Trophoblast cell (in vitro differentiated cells and primary cell): ENCODE data around the gene CRB2.

ENCODE experiments used
- DNase-seq, 2 donors: peaks; one replicate each; pipeline ENCODE4 v3.0.0-alpha.2; 2016
- H2AFZ ChIP-seq: 2 replicates; pipeline ENCODE4 v1.6.1; 2013; ENCODE audit warnings: low read length, moderate library complexity, mild to moderate bottlenecking; ENCODE audit not compliant: insufficient read depth, poor library complexity
- H2AK5ac ChIP-seq: 2 replicates; pipeline ENCODE4 v1.6.1; 2013; ENCODE audit warnings: mild to moderate bottlenecking, low read length
- H2BK120ac ChIP-seq: 2 replicates; pipeline ENCODE4 v1.6.1; 2013; ENCODE audit warnings: low read length, mild to moderate bottlenecking, moderate library complexity; ENCODE audit not compliant: insufficient read depth, poor library complexity
- H2BK12ac ChIP-seq: 2 replicates; pipeline ENCODE4 v1.6.1; 2013; ENCODE audit warnings: mild to moderate bottlenecking, low read length, moderate library complexity
- H2BK5ac ChIP-seq: 2 replicates; pipeline ENCODE4 v1.6.1; 2013; ENCODE audit warnings: low read length, low read depth, moderate library complexity, mild to moderate bottlenecking; ENCODE audit not compliant: poor library complexity
- H3K14ac ChIP-seq: 2 replicates; pipeline ENCODE4 v1.6.1; 2013; ENCODE audit warnings: mild to moderate bottlenecking, low read length
- H3K18ac ChIP-seq: 2 replicates; pipeline ENCODE4 v1.6.1; 2013; ENCODE audit warnings: mild to moderate bottlenecking, low read length
- H3K23ac ChIP-seq: 2 replicates; pipeline ENCODE4 v1.6.1; 2013; ENCODE audit warnings: low read length
- H3K27ac ChIP-seq: 2 replicates; pipeline ENCODE4 v1.5.1; 2013; ENCODE audit warnings: low read depth, mild to moderate bottlenecking, inconsistent platforms, low read length, moderate library complexity
- H3K27me3 ChIP-seq: 2 replicates; pipeline ENCODE4 v1.6.1; 2013; ENCODE audit warnings: inconsistent platforms, mild to moderate bottlenecking, low read length, moderate library complexity; ENCODE audit not compliant: insufficient read depth
- H3K36me3 ChIP-seq, 2 experiments: 1 replicate in 1 of 2; 2 replicates in 1 of 2; pipeline ENCODE4 v1.6.1; 2013; ENCODE audit warnings: low read length in 2 of 2, mild to moderate bottlenecking in 2 of 2, moderate library complexity in 1 of 2; ENCODE audit not compliant: insufficient read depth in 2 of 2, control insufficient read depth in 1 of 2
- H3K4ac ChIP-seq: 2 replicates; pipeline ENCODE4 v1.6.1; 2013; ENCODE audit warnings: low read depth, mild to moderate bottlenecking, low read length, moderate library complexity
- H3K4me1 ChIP-seq, 2 experiments: 1 replicate in 1 of 2; 2 replicates in 1 of 2; pipeline ENCODE4 v1.6.1; 2013; ENCODE audit warnings: low read length in 2 of 2, mild to moderate bottlenecking in 2 of 2, moderate library complexity in 1 of 2; ENCODE audit not compliant: insufficient read depth in 2 of 2, control insufficient read depth in 1 of 2
- H3K4me2 ChIP-seq: 2 replicates; pipeline ENCODE4 v1.6.1; 2013; ENCODE audit warnings: inconsistent platforms, mild to moderate bottlenecking, low read length, moderate library complexity
- H3K4me3 ChIP-seq: 2 replicates; pipeline ENCODE4 v1.5.1; 2013; ENCODE audit warnings: mild to moderate bottlenecking, low read depth, low read length, inconsistent platforms
- H3K79me1 ChIP-seq: one replicate; pipeline ENCODE4 v1.6.1; 2013; ENCODE audit warnings: low read length
- H3K79me2 ChIP-seq: 2 replicates; pipeline ENCODE4 v1.6.1; 2013; ENCODE audit warnings: low read length, mild to moderate bottlenecking; ENCODE audit not compliant: control insufficient read depth, insufficient read depth, poor library complexity
- H3K9ac ChIP-seq: 2 replicates; pipeline ENCODE4 v1.6.1; 2013; ENCODE audit warnings: mild to moderate bottlenecking, low read length
- H3K9me3 ChIP-seq: 2 replicates; pipeline ENCODE4 v1.6.1; 2013; ENCODE audit warnings: low read depth, mild to moderate bottlenecking, control low read depth, inconsistent platforms, low read length; ENCODE audit not compliant: insufficient read depth
- H4K12ac ChIP-seq: 2 replicates; pipeline ENCODE4 v1.6.1; 2013; ENCODE audit warnings: low read depth, mild to moderate bottlenecking, low read length, moderate library complexity
- H4K8ac ChIP-seq: 2 replicates; pipeline ENCODE4 v1.6.1; 2013; ENCODE audit warnings: low read depth, mild to moderate bottlenecking, low read length, moderate library complexity
- H4K91ac ChIP-seq: one replicate; pipeline ENCODE4 v1.6.1; 2013; ENCODE audit warnings: low read depth, mild to moderate bottlenecking, low read length, moderate library complexity
- WGBS: extraction: QIAGEN DNeasy Blood & Tissue Kit; methylation state at CpG from one replicate; pipeline ENCODE4 v1.1.7; 2013; ENCODE audit warnings: missing lambda C conversion rate; ENCODE audit not compliant: insufficient read length, insufficient coverage; ENCODE audit errors: extremely low coverage; 5-methylcytosine and 5-hydroxymethylcytosine counted together

The CRB2 gene

DNA sequence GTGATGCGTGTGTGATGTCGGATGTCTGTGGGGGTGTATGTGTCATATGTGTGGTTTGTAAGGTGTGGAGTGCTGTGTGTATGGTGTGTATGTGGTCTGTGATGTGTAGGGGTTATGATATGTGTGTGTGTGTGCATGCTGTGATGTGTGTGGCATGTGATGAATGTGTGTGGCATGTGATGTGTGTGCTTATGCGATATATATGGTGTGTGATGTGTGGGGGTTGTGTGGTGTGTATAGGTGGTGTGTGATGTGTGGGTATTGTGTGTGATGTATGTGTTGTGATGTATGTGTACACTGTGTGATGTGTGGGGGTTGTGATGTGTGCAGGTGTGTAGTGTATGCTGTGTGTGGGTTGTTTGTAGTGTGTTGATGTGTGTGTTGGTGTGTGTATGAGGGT is 9.2 kb upstream of the CRB2 start:
- no peak overlapping the region for H3K27ac ChIP-seq
- H3K79me2 ChIP-seq, result no peaks in the 10 kb centered on the region
- H3K36me3 ChIP-seq, result no peaks in the 10 kb centered on the region
- H3K18ac ChIP-seq, result no peak overlapping the region
- H3K4me1 ChIP-seq, result peaks cover 8 to 9% of the 10 kb centered on the region in 2 experiments
- WGBS, result 100% methylated on average over 1 of the region's 3 CpGs
- peaks cover 7% of the 10 kb centered on the region for H3K9me3 ChIP-seq
- no peak overlapping the region for H4K91ac ChIP-seq
- no peak overlapping the region for H3K14ac ChIP-seq
- no peak overlapping the region for H2AK5ac ChIP-seq
- H4K8ac ChIP-seq, result no peak overlapping the region
- no peaks in the 10 kb centered on the region for H3K79me1 ChIP-seq
- H3K27me3 ChIP-seq, result no peaks in the 10 kb centered on the region
- H3K4me3 ChIP-seq, result peak overlapping the region; percentile 16
- H4K12ac ChIP-seq, result no peak overlapping the region
- no peak overlapping the region for H3K4ac ChIP-seq
- H3K4me2 ChIP-seq, result no peak overlapping the region
- peak overlapping the region; percentile 29 for H3K23ac ChIP-seq
- H2AFZ ChIP-seq, result no peak overlapping the region
- H2BK12ac ChIP-seq, result no peak overlapping the region
- no peak for DNase-seq
- no peak overlapping the region for H2BK5ac ChIP-seq
- H2BK120ac ChIP-seq, result no peak overlapping the region
- no peak overlapping the region for H3K9ac ChIP-seq

GRCh38 chr9:123347289-123348060 is 8.5 kb upstream of the CRB2 start:
- Histone ChIP-seq H2AK5ac (no peak overlapping the region), H2AFZ (no peak overlapping the region), H3K9me3 (peaks cover 7% of the 10 kb centered on the region), H3K4ac (no peak overlapping the region), H3K9ac (no peak overlapping the region), H3K27ac (no peak overlapping the region), H3K27me3 (no peaks in the 10 kb centered on the region), H4K91ac (no peak overlapping the region), H4K8ac (no peak overlapping the region), H4K12ac (no peak overlapping the region), H3K23ac (peak overlapping the region; percentile 29), H2BK120ac (no peak overlapping the region), H3K79me2 (no peaks in the 10 kb centered on the region), H3K79me1 (no peaks in the 10 kb centered on the region), H3K14ac (no peak overlapping the region), H3K4me3 (peak overlapping the region; percentile 16), H2BK5ac (no peak overlapping the region), H2BK12ac (no peak overlapping the region), H3K36me3 (no peaks in the 10 kb centered on the region), H3K4me1 (peaks cover 8 to 9% of the 10 kb centered on the region in 2 experiments), H3K18ac (no peak overlapping the region), H3K4me2 (no peak overlapping the region)
- no peak for DNase-seq
- WGBS, result 100% methylated on average over 7 of the region's 12 CpGs

DNA sequence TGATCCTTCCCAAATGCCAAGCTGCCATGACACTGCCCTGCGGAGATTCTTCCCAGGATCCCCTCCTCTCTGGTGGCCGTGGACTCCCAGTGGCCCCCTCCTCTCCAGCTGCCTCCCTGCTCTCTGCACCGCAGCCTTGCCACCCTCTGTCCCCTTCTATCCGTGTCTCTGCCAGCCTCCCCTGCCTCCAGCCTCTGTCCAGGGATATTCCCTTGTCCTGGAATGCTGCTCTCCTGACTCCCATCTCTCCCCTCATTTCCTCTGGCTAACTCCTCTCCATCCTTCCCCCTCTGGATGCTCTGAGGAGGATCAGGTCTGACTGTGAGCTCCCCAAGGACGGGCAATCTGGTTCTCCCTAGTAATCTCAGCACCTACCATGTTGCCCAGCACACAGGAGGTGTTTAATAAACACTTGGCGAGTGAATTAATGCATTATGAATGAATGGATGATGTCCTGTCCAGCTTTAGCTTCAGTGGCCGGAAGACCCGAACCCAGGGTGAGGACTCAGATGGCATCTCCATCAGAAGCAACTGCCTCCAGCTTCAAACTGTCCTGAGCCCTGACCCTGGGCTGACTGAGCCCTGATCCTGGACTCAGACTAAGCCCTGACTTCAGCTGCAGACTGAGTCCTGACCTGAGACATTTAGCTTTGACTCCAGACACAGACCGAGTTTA is 7.5 kb upstream of the CRB2 start:
- no peaks in the 10 kb centered on the region for H3K27me3 ChIP-seq
- no peak overlapping the region for H4K12ac ChIP-seq
- no peak overlapping the region for H3K23ac ChIP-seq
- peaks cover 8% of the 10 kb centered on the region in 2 experiments for H3K4me1 ChIP-seq
- H3K36me3 ChIP-seq, result no peaks in the 10 kb centered on the region
- peaks cover 7% of the 10 kb centered on the region for H3K9me3 ChIP-seq
- H2AK5ac ChIP-seq, result no peak overlapping the region
- H3K4me3 ChIP-seq, result no peak overlapping the region
- H3K79me1 ChIP-seq, result no peaks in the 10 kb centered on the region
- H3K27ac ChIP-seq, result no peak overlapping the region
- H4K8ac ChIP-seq, result no peak overlapping the region
- H3K9ac ChIP-seq, result no peak overlapping the region
- H2AFZ ChIP-seq, result no peak overlapping the region
- H3K79me2 ChIP-seq, result no peaks in the 10 kb centered on the region
- no peak overlapping the region for H3K4me2 ChIP-seq
- no peak overlapping the region for H3K4ac ChIP-seq
- H3K18ac ChIP-seq, result no peak overlapping the region
- H3K14ac ChIP-seq, result no peak overlapping the region
- H4K91ac ChIP-seq, result no peak overlapping the region
- WGBS, result no CpG with 5 or more reads among the region's 9 CpGs
- no peak overlapping the region for H2BK5ac ChIP-seq
- H2BK12ac ChIP-seq, result no peak overlapping the region
- H2BK120ac ChIP-seq, result no peak overlapping the region
- no peak for DNase-seq

- DNase-seq, result no peak
- H2BK120ac ChIP-seq, result no peak overlapping the region
- H3K4me1 ChIP-seq, result peaks cover 4 to 5% of the 10 kb centered on the region in 2 experiments
- no peak overlapping the region for H2BK5ac ChIP-seq
- no peaks in the 10 kb centered on the region for H3K27me3 ChIP-seq
- no peak overlapping the region for H3K23ac ChIP-seq
- no peaks in the 10 kb centered on the region for H3K79me2 ChIP-seq
- H3K4me3 ChIP-seq, result no peak overlapping the region
- no peak overlapping the region for H4K8ac ChIP-seq
- no CpG with 5 or more reads among the region's 3 CpGs for WGBS
- H3K9ac ChIP-seq, result no peak overlapping the region
- H2AFZ ChIP-seq, result no peak overlapping the region
- no peak overlapping the region for H3K4ac ChIP-seq
- no peak overlapping the region for H3K4me2 ChIP-seq
- H3K14ac ChIP-seq, result no peak overlapping the region
- no peak overlapping the region for H4K12ac ChIP-seq
- no peak overlapping the region for H2AK5ac ChIP-seq
- H2BK12ac ChIP-seq, result no peak overlapping the region
- H3K36me3 ChIP-seq, result no peaks in the 10 kb centered on the region
- no peaks in the 10 kb centered on the region for H3K79me1 ChIP-seq
- no peak overlapping the region for H4K91ac ChIP-seq
- no peak overlapping the region for H3K18ac ChIP-seq
- no peak overlapping the region for H3K27ac ChIP-seq
- H3K9me3 ChIP-seq, result peaks cover 7% of the 10 kb centered on the region
These were observed 7.0 kb upstream of the CRB2 start for GRCh38 chr9:123349033-123349432.
